Nephron (organoid): Measurements from ENCODE around the gene VTI1A.

ENCODE experiments used
- H3K27ac Mint-ChIP-seq, 3 experiments: 2 replicates each; pipeline ENCODE4 v1.8.0; 2020; ENCODE audit warnings: mixed read lengths in 3 of 3, mild to moderate bottlenecking in 2 of 3, moderate library complexity in 1 of 3
- H3K27me3 Mint-ChIP-seq: 2 replicates; pipeline ENCODE4 v1.8.0; 2021; ENCODE audit warnings: low read depth, mild to moderate bottlenecking, moderate library complexity, mixed read lengths
- H3K36me3 Mint-ChIP-seq: 2 replicates; pipeline ENCODE4 v1.8.0; 2020; ENCODE audit warnings: low read depth, mixed read lengths
- H3K4me1 Mint-ChIP-seq: 2 replicates; pipeline ENCODE4 v1.8.0; 2020; ENCODE audit warnings: mixed read lengths
- H3K4me3 Mint-ChIP-seq, 3 experiments: 2 replicates each; pipeline ENCODE4 v1.8.0; 2020; ENCODE audit warnings: mild to moderate bottlenecking in 3 of 3, mixed read lengths in 3 of 3, moderate library complexity in 2 of 3
- H3K9me3 Mint-ChIP-seq: 2 replicates; pipeline ENCODE4 v1.8.0; 2020; ENCODE audit warnings: mixed read lengths
- CTCF ChIP-seq, 3 experiments: fragments of 200-600 bp; sonication (generic); IDR thresholded peaks; one replicate each; pipeline ENCODE4 v1.5.0; 2021; ENCODE audit warnings: antibody characterized with exemption in 3 of 3; ENCODE audit not compliant: unreplicated experiment in 3 of 3

The VTI1A gene

GRCh38 chr10:112658900-112659638 lies 212.1 kb downstream of the VTI1A start:
- Mint-ChIP-seq H3K36me3 (peaks cover 7% of the 10 kb centered on the region), H3K9me3 (peaks cover 3% of the 10 kb centered on the region), H3K4me3 (no peak overlapping the region), H3K4me1 (no peaks in the 10 kb centered on the region), H3K27me3 (no peaks in the 10 kb centered on the region), H3K27ac (no peak overlapping the region)
- TF ChIP-seq CTCF (IDR thresholded peaks at IDR 0.05; ENCODE audit: unreplicated experiment in 3 of 3): no peak

- Mint-ChIP-seq H3K4me1 (peaks cover 5% of the 10 kb centered on the region), H3K27ac (no peak overlapping the region), H3K4me3 (no peak overlapping the region), H3K9me3 (peaks cover 3% of the 10 kb centered on the region), H3K27me3 (no peaks in the 10 kb centered on the region), H3K36me3 (peaks cover 7% of the 10 kb centered on the region)
- TF ChIP-seq CTCF (IDR thresholded peaks at IDR 0.05; ENCODE audit: unreplicated experiment in 3 of 3): no peak
Observed at GRCh38 chr10:112663234-112664125, 216.5 kb downstream of the VTI1A start.

- H3K4me1 Mint-ChIP-seq: peaks cover 5% of the 10 kb centered on the region
- peaks cover 3% of the 10 kb centered on the region for H3K9me3 Mint-ChIP-seq
- no peaks in the 10 kb centered on the region for H3K27me3 Mint-ChIP-seq
- no peak overlapping the region for H3K27ac Mint-ChIP-seq
- no peak for TF ChIP-seq CTCF (IDR thresholded peaks at IDR 0.05; ENCODE audit: unreplicated experiment in 3 of 3)
- peaks cover 11% of the 10 kb centered on the region for H3K36me3 Mint-ChIP-seq
- H3K4me3 Mint-ChIP-seq: no peak overlapping the region
Observed at GRCh38 chr10:112666094-112666493, 219.1 kb downstream of the VTI1A start.

GRCh38 chr10:112669989-112670388 lies 223.0 kb downstream of the VTI1A start:
- H3K27me3 Mint-ChIP-seq: no peaks in the 10 kb centered on the region
- H3K4me1 Mint-ChIP-seq: peaks cover 5% of the 10 kb centered on the region
- H3K36me3 Mint-ChIP-seq: peaks cover 4% of the 10 kb centered on the region
- H3K27ac Mint-ChIP-seq: no peak overlapping the region
- no peaks in the 10 kb centered on the region for H3K9me3 Mint-ChIP-seq
- H3K4me3 Mint-ChIP-seq: no peak overlapping the region
- TF ChIP-seq CTCF (IDR thresholded peaks at IDR 0.05; ENCODE audit: unreplicated experiment in 3 of 3): no peak

GRCh38 chr10:112671743-112672142 lies 224.7 kb downstream of the VTI1A start:
- no peak overlapping the region for H3K27ac Mint-ChIP-seq
- H3K4me1 Mint-ChIP-seq: no peaks in the 10 kb centered on the region
- H3K27me3 Mint-ChIP-seq: no peaks in the 10 kb centered on the region
- H3K36me3 Mint-ChIP-seq: peaks cover 4% of the 10 kb centered on the region
- TF ChIP-seq CTCF (IDR thresholded peaks at IDR 0.05; ENCODE audit: unreplicated experiment in 3 of 3): no peak
- H3K4me3 Mint-ChIP-seq: no peak overlapping the region
- H3K9me3 Mint-ChIP-seq: no peaks in the 10 kb centered on the region
